Measurements from ENCODE around the gene PNMT. TPM values are rescaled to one million over a fixed set of nuclear protein-coding genes. Genes with fewer than 3 reads are reported as not detected.

The PNMT gene
- total and polyA plus RNA-seq, 2 donors (not counting 1 experiment from before 2014, with no cell fraction given), result not detected

DNA sequence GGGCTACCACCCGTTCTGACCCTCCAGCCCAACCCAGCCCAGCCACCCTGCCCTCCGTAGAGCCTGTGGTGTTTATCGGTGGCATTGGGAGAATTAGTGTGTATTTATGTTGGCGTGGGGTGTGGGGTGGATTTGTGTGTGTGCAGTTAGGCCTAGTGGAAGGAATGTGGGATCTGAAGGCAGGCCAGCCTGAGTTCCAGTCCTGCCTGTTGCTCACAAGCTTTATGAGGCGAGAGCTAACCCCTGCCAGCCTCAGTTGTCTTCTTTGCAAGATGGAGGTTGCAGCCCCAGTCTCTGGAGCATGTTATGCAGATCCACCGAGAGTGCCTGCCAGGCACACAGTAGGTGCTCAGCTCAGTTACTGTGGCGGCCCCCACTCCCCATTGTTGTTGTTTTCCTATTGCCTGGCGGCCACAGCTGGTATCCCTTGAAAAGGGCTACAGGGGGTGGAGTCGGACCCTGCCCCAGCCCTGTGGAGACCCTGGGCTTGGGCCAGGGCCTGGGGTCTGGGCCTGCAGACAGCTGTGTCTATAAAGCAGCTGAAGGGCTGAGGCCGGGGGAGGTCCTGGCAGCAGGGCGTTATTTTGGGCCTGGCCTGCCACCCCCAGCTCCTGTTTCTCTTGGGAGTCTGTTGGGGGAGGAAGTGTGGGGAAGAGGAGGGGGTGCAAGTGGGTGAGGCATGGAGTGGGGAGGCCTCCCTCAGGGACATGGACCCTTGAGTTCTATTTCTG, 36.7 kb downstream of the PNMT start:
- DNase-seq (ENCODE audit: low read depth in 2 of 2), result peak; percentile 33 to 38
- peak; percentile 30 to 39 for TF ChIP-seq CTCF (conservative IDR thresholded peaks at IDR 0.05 in 1 of 2, IDR thresholded peaks at IDR 0.05 in 1 of 2; ENCODE audit: low read depth in 1 of 2, low read length in 2 of 2)
- no peak for TF ChIP-seq EZH2 (IDR thresholded peaks at IDR 0.05; ENCODE audit: low read length, missing control alignments)
- Histone ChIP-seq H3K4me2 (ENCODE audit: extremely low read depth, insufficient read depth, low read length) (no peak overlapping the region), H3K27ac (ENCODE audit: insufficient read depth, low read length) (no peak overlapping the region), H2AFZ (ENCODE audit: low read length) (no peak overlapping the region), H3K9ac (ENCODE audit: insufficient read depth, low read length) (no peak overlapping the region), H4K20me1 (ENCODE audit: control insufficient read depth, extremely low read depth, insufficient read depth, low read length) (no peaks in the 10 kb centered on the region), H3K4me1 (ENCODE audit: control insufficient read depth, extremely low read depth, insufficient read depth, low read length) (peaks cover 4% of the 10 kb centered on the region), H3K79me2 (ENCODE audit: control insufficient read depth, insufficient read depth, low read length) (peaks cover 12% of the 10 kb centered on the region), H3K4me3 (replicated peaks in 1 of 4; ENCODE audit: control extremely low read depth in 1 of 4, insufficient read depth in 1 of 4, low read depth in 3 of 4, low read length in 4 of 4) (no peak overlapping the region), H3K27me3 (ENCODE audit: control insufficient read depth, insufficient read depth, low read length) (no peaks in the 10 kb centered on the region), H3K9me3 (ENCODE audit: control insufficient read depth, insufficient read depth, low read depth, low read length) (no peaks in the 10 kb centered on the region), H3K36me3 (ENCODE audit: control insufficient read depth, insufficient read depth, low read length) (peaks cover 10% of the 10 kb centered on the region)

DNA sequence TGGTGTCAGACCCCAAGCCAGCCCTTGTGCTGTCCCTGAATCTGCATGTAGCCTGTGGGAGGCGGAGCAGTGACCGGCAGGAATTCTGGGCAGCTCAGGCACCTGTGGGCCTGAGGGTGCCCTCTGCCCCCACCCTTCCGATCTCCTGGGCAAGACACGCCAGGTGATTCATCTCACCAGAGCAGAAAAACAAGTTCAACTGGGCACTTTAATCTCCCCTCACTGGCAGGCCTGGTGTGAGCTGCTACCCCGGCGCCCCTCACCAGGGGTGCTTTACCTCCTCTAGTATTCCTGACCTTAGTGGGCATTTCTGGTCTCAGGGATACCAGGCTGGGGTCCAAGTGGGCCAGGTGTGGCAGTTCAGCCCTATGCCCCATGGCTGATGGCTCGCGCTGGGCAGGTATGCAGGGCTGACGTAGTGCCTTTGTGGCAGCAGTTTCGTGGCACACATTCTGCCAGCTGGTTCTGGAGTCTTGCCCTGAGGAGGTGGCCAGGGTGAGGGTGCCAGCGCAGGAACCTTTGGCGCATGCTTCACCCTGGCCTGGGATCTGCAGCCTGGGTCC, 37.6 kb downstream of the PNMT start:
- H3K4me1 ChIP-seq (ENCODE audit: control insufficient read depth, extremely low read depth, insufficient read depth, low read length), result peaks cover 4% of the 10 kb centered on the region
- H3K9me3 ChIP-seq (ENCODE audit: control insufficient read depth, insufficient read depth, low read depth, low read length), result no peaks in the 10 kb centered on the region
- no peak overlapping the region for H2AFZ ChIP-seq (ENCODE audit: low read length)
- no peak overlapping the region for H3K9ac ChIP-seq (ENCODE audit: insufficient read depth, low read length)
- H3K79me2 ChIP-seq (ENCODE audit: control insufficient read depth, insufficient read depth, low read length), result peaks cover 12% of the 10 kb centered on the region
- peaks cover 13% of the 10 kb centered on the region for H3K36me3 ChIP-seq (ENCODE audit: control insufficient read depth, insufficient read depth, low read length)
- no peak overlapping the region for H3K27ac ChIP-seq (ENCODE audit: insufficient read depth, low read length)
- no peak overlapping the region for H3K4me2 ChIP-seq (ENCODE audit: extremely low read depth, insufficient read depth, low read length)
- H3K27me3 ChIP-seq (ENCODE audit: control insufficient read depth, insufficient read depth, low read length), result no peaks in the 10 kb centered on the region
- TF ChIP-seq CTCF (conservative IDR thresholded peaks at IDR 0.05 in 1 of 2, IDR thresholded peaks at IDR 0.05 in 1 of 2; ENCODE audit: low read depth in 1 of 2, low read length in 2 of 2) (no peak), EZH2 (IDR thresholded peaks at IDR 0.05; ENCODE audit: low read length, missing control alignments) (no peak)
- DNase-seq (ENCODE audit: low read depth in 2 of 2), result no peak
- H4K20me1 ChIP-seq (ENCODE audit: control insufficient read depth, extremely low read depth, insufficient read depth, low read length), result no peaks in the 10 kb centered on the region
- no peak overlapping the region for H3K4me3 ChIP-seq (replicated peaks in 1 of 4; ENCODE audit: control extremely low read depth in 1 of 4, insufficient read depth in 1 of 4, low read depth in 3 of 4, low read length in 4 of 4)

GRCh38 chr17:39706383-39706782, 38.1 kb downstream of the PNMT start:
- no peak overlapping the region for H3K4me3 ChIP-seq (replicated peaks in 1 of 4; ENCODE audit: control extremely low read depth in 1 of 4, insufficient read depth in 1 of 4, low read depth in 3 of 4, low read length in 4 of 4)
- peaks cover 2% of the 10 kb centered on the region for H3K4me1 ChIP-seq (ENCODE audit: control insufficient read depth, extremely low read depth, insufficient read depth, low read length)
- H3K9ac ChIP-seq (ENCODE audit: insufficient read depth, low read length), result no peak overlapping the region
- H3K4me2 ChIP-seq (ENCODE audit: extremely low read depth, insufficient read depth, low read length), result no peak overlapping the region
- peaks cover 8% of the 10 kb centered on the region for H3K79me2 ChIP-seq (ENCODE audit: control insufficient read depth, insufficient read depth, low read length)
- DNase-seq (ENCODE audit: low read depth in 2 of 2), result no peak
- TF ChIP-seq CTCF (conservative IDR thresholded peaks at IDR 0.05 in 1 of 2, IDR thresholded peaks at IDR 0.05 in 1 of 2; ENCODE audit: low read depth in 1 of 2, low read length in 2 of 2), result no peak
- TF ChIP-seq EZH2 (IDR thresholded peaks at IDR 0.05; ENCODE audit: low read length, missing control alignments), result no peak
- H2AFZ ChIP-seq (ENCODE audit: low read length), result no peak overlapping the region
- H3K9me3 ChIP-seq (ENCODE audit: control insufficient read depth, insufficient read depth, low read depth, low read length), result no peaks in the 10 kb centered on the region
- peaks cover 13% of the 10 kb centered on the region for H3K36me3 ChIP-seq (ENCODE audit: control insufficient read depth, insufficient read depth, low read length)
- H4K20me1 ChIP-seq (ENCODE audit: control insufficient read depth, extremely low read depth, insufficient read depth, low read length), result no peaks in the 10 kb centered on the region
- no peaks in the 10 kb centered on the region for H3K27me3 ChIP-seq (ENCODE audit: control insufficient read depth, insufficient read depth, low read length)
- no peak overlapping the region for H3K27ac ChIP-seq (ENCODE audit: insufficient read depth, low read length)
